ENCODE measurements around the gene BUB3.

DNA sequence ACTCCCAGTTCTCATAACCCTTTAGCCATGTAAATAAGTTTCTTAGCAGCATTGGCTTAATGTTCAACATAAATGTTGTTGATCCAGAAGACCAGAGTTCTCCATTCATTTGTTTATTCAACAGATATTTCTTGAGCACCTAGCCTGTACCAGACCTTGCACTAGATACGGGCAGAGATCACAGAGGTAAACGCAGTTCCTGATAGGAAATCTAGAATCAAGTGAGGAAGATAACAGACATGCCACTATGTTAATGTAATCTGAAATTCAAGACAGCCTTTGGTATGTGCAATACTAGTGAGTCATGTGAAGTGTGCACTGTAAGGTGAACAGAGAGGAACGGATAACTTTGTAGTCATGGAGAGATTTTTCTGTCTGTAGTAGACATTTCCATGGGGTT is 3.0 kb downstream of the BUB3 start:
- TF ChIP-seq, protein P1, sequence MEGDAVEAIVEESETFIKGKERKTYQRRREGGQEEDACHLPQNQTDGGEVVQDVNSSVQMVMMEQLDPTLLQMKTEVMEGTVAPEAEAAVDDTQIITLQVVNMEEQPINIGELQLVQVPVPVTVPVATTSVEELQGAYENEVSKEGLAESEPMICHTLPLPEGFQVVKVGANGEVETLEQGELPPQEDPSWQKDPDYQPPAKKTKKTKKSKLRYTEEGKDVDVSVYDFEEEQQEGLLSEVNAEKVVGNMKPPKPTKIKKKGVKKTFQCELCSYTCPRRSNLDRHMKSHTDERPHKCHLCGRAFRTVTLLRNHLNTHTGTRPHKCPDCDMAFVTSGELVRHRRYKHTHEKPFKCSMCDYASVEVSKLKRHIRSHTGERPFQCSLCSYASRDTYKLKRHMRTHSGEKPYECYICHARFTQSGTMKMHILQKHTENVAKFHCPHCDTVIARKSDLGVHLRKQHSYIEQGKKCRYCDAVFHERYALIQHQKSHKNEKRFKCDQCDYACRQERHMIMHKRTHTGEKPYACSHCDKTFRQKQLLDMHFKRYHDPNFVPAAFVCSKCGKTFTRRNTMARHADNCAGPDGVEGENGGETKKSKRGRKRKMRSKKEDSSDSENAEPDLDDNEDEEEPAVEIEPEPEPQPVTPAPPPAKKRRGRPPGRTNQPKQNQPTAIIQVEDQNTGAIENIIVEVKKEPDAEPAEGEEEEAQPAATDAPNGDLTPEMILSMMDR (conservative IDR thresholded peaks at IDR 0.05; ENCODE audit: low read depth in 2 of 2): no peak
- TF ChIP-seq EZH2 (IDR thresholded peaks at IDR 0.05; ENCODE audit: low read depth, unreplicated experiment) (no peak), POLR2AphosphoS5 (IDR thresholded peaks at IDR 0.05; ENCODE audit: low read depth) (no peak), ZNF331 (CRISPR knock-in tag; IDR thresholded peaks at IDR 0.05; ENCODE audit: low read depth) (no peak), EZH2phosphoT487 (IDR thresholded peaks at IDR 0.05; ENCODE audit: unreplicated experiment) (no peak), ZNF114 (CRISPR knock-in tag; IDR thresholded peaks at IDR 0.05) (no peak), JUNB (IDR thresholded peaks at IDR 0.05; ENCODE audit: unreplicated experiment) (no peak)
